Measurements from ENCODE around the gene CBX2.

- TF ChIP-seq, protein P1, sequence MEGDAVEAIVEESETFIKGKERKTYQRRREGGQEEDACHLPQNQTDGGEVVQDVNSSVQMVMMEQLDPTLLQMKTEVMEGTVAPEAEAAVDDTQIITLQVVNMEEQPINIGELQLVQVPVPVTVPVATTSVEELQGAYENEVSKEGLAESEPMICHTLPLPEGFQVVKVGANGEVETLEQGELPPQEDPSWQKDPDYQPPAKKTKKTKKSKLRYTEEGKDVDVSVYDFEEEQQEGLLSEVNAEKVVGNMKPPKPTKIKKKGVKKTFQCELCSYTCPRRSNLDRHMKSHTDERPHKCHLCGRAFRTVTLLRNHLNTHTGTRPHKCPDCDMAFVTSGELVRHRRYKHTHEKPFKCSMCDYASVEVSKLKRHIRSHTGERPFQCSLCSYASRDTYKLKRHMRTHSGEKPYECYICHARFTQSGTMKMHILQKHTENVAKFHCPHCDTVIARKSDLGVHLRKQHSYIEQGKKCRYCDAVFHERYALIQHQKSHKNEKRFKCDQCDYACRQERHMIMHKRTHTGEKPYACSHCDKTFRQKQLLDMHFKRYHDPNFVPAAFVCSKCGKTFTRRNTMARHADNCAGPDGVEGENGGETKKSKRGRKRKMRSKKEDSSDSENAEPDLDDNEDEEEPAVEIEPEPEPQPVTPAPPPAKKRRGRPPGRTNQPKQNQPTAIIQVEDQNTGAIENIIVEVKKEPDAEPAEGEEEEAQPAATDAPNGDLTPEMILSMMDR (conservative IDR thresholded peaks at IDR 0.05 in 1 of 2, IDR thresholded peaks at IDR 0.05 in 1 of 2; ENCODE audit: low read depth in 1 of 2, low read length in 2 of 2): no peak
- no peak for TF ChIP-seq EZH2 (IDR thresholded peaks at IDR 0.05; ENCODE audit: low read length, missing control alignments)
Measured at GRCh38 chr17:79765708-79766107, 12.2 kb upstream of the CBX2 start.

Measured in fibroblast of lung (primary cell).